HCT116 (cell line): ENCODE measurements around the gene SRSF11. TPM values are rescaled to one million over a fixed set of nuclear protein-coding genes. Genes with fewer than 3 reads are reported as not detected.

Experiments
- ATAC-seq: fragments of 200-7000 bp; cut with Tn5 transposase; 2 replicates; pipeline ENCODE4 v1.9.1; 2020; ENCODE audit warnings: mild to moderate bottlenecking, moderate library complexity
- Bru-seq: library from RNA; stranded (reverse); fragments of 400-500 nt; gene quantifications from one replicate; lab custom pipeline; 2021; lab: Mats Ljungman, UMichigan
- BruChase-seq, 2 experiments: library from RNA; stranded (reverse); fragments of 400-500 nt; gene quantifications; one replicate each; lab custom pipeline; 2021; lab: Mats Ljungman, UMichigan
- BruUV-seq: library from RNA; stranded (reverse); fragments of 400-500 nt; replicated peaks from 2 replicates; lab custom pipeline; 2021; lab: Mats Ljungman, UMichigan
- CTCF ChIA-PET: fragments of 300-600 bp; sonication (Branson Sonifier 250); formaldehyde crosslinking; loops from one replicate; lab custom pipeline; 2021; ENCODE audit warnings: antibody characterized with exemption; lab: Charles Lee
- POLR2A ChIA-PET: fragments of 300-600, 350-600 bp; sonication (Branson Sonifier 250); formaldehyde crosslinking; loops from one replicate; lab custom pipeline; 2021; ENCODE audit warnings: antibody characterized with exemption; lab: Charles Lee
- RAD21 ChIA-PET, 2 experiments: fragments of 300-600 bp; sonication (Branson Sonifier 250); formaldehyde crosslinking; loops; one replicate each; lab custom pipeline; 2023; ENCODE audit warnings: low total read pairs in 2 of 2; ENCODE audit not compliant: uncharacterized antibody in 2 of 2, unreplicated experiment in 2 of 2, low non-redundant PET in 1 of 2; lab: Charles Lee
- DNase-seq: peaks from one replicate; pipeline ENCODE4 v3.0.0-alpha.2; 2010; ENCODE audit warnings: low read depth, low spot score
- H2AFZ ChIP-seq: fragments of 200-600 bp; shearing (Covaris generic), sonication (generic); 2 replicates; pipeline ENCODE4 v1.6.1; 2017; ENCODE audit warnings: low read depth, mixed run types, mixed read lengths, antibody characterized with exemption, low read length; ENCODE audit not compliant: poor library complexity, severe bottlenecking
- H3K27ac ChIP-seq: 2 replicates; pipeline ENCODE4 v1.5.1; 2012; ENCODE audit warnings: low read depth, low read length
- H3K27me3 ChIP-seq: fragments of 200-600 bp; sonication (generic); 2 replicates; pipeline ENCODE4 v1.6.1; 2016; ENCODE audit warnings: mixed run types, low read length, mixed read lengths; ENCODE audit not compliant: insufficient read depth
- H3K36me3 ChIP-seq, 2 experiments: fragments of 200-500 bp in 1 of 2; fragments of 200-600 bp in 1 of 2; sonication (Bioruptor generic) in 1 of 2; sonication (generic) in 1 of 2; 2 replicates each; pipeline versions ENCODE4 v1.5.1 to v1.6.1; 2014 to 2016; ENCODE audit warnings: low read length in 2 of 2, inconsistent platforms in 1 of 2, mixed read lengths in 1 of 2, mixed run types in 1 of 2; ENCODE audit not compliant: insufficient read depth in 2 of 2, control insufficient read depth in 1 of 2
- H3K4me1 ChIP-seq, 2 experiments: fragments of 200-600 bp in 1 of 2; sonication (generic) in 1 of 2; 2 replicates each; pipeline versions ENCODE4 v1.5.1 to v1.6.1; 2012 to 2017; ENCODE audit warnings: low read length in 2 of 2, inconsistent platforms in 1 of 2, mild to moderate bottlenecking in 1 of 2, mixed read lengths in 1 of 2, mixed run types in 1 of 2, moderate library complexity in 1 of 2; ENCODE audit not compliant: insufficient read depth in 2 of 2, control insufficient read depth in 1 of 2
- H3K4me2 ChIP-seq: fragments of 200-600 bp; sonication (generic); 2 replicates; pipeline ENCODE4 v1.6.1; 2017; ENCODE audit warnings: mixed run types, low read length, mixed read lengths
- H3K4me3 ChIP-seq, 2 experiments: fragments of 200-600 bp in 1 of 2; sonication (generic) in 1 of 2; replicated peaks in 1 of 2; 2 replicates each; pipeline ENCODE4 v1.5.1; 2011 to 2016; ENCODE audit warnings: low read length in 2 of 2, control low read depth in 1 of 2, low read depth in 1 of 2, mild to moderate bottlenecking in 1 of 2, mixed read lengths in 1 of 2, mixed run types in 1 of 2
- H3K79me2 ChIP-seq: fragments of 200-600 bp; sonication (generic); 2 replicates; pipeline ENCODE4 v1.6.1; 2017; ENCODE audit warnings: mild to moderate bottlenecking, mixed run types, low read length, moderate library complexity, mixed read lengths; ENCODE audit not compliant: insufficient read depth
- H3K9ac ChIP-seq: fragments of 200-600 bp; sonication (generic); 2 replicates; pipeline ENCODE4 v1.6.1; 2016; ENCODE audit warnings: low read length, mixed read lengths
- H3K9me2 ChIP-seq: fragments of 200-600 bp; sonication (generic), shearing (Covaris generic); 2 replicates; pipeline ENCODE4 v1.6.1; 2017; ENCODE audit warnings: mixed run types, mild to moderate bottlenecking, moderate library complexity; ENCODE audit not compliant: insufficient read depth
- H3K9me3 ChIP-seq, 2 experiments: fragments of 200-500 bp in 1 of 2; fragments of 200-600 bp in 1 of 2; sonication (Bioruptor generic) in 1 of 2; sonication (generic) in 1 of 2; 2 replicates each; pipeline ENCODE4 v1.6.1; 2014 to 2017; ENCODE audit warnings: low read length in 2 of 2, mixed read lengths in 2 of 2, inconsistent platforms in 1 of 2, low read depth in 1 of 2, mild to moderate bottlenecking in 1 of 2, mixed run types in 1 of 2, moderate library complexity in 1 of 2; ENCODE audit not compliant: control insufficient read depth in 1 of 2, insufficient read depth in 1 of 2
- H4K20me1 ChIP-seq: fragments of 200-600 bp; sonication (generic), shearing (Covaris generic); 2 replicates; pipeline ENCODE4 v1.6.1; 2017; ENCODE audit warnings: mixed run types, mild to moderate bottlenecking, moderate library complexity; ENCODE audit not compliant: insufficient read depth
- ATF3 ChIP-seq: IDR thresholded peaks from 2 replicates; pipeline ENCODE4 v1.6.1; 2012
- CBX3 ChIP-seq: IDR thresholded peaks from 2 replicates; pipeline ENCODE4 v1.6.1; 2012; ENCODE audit warnings: low read depth
- CEBPB ChIP-seq: IDR thresholded peaks from 2 replicates; pipeline ENCODE4 v1.6.1; 2012; ENCODE audit warnings: low read depth
- CTCF ChIP-seq, 3 experiments: fragments of 200-600 bp in 1 of 3; sonication (generic) in 1 of 3; IDR thresholded peaks in 2 of 3; conservative IDR thresholded peaks in 1 of 3; 2 replicates each; pipeline ENCODE4 v1.5.1; 2012 to 2017; ENCODE audit warnings: low read depth in 2 of 3, low read length in 2 of 3, antibody characterized with exemption in 1 of 3, borderline replicate concordance in 1 of 3, control low read depth in 1 of 3, mild to moderate bottlenecking in 1 of 3, mixed read lengths in 1 of 3, mixed run types in 1 of 3, moderate library complexity in 1 of 3; ENCODE audit not compliant: insufficient read depth in 1 of 3
- EGR1 ChIP-seq: IDR thresholded peaks from 2 replicates; pipeline ENCODE4 v1.6.1; 2012; ENCODE audit warnings: low read depth
- EZH2 ChIP-seq: fragments of 200-600 bp; sonication (generic); IDR thresholded peaks from 2 replicates; pipeline ENCODE4 v1.6.1; 2017; ENCODE audit warnings: antibody characterized with exemption, mixed run types
- EZH2phosphoT487 ChIP-seq: fragments of 200-600 bp; IDR thresholded peaks from 2 replicates; pipeline ENCODE4 v1.6.1; 2018; ENCODE audit warnings: antibody characterized with exemption, borderline replicate concordance
- FOSL1 ChIP-seq: IDR thresholded peaks from 2 replicates; pipeline ENCODE4 v1.6.1; 2012; ENCODE audit warnings: low read depth
- JUND ChIP-seq: IDR thresholded peaks from 2 replicates; pipeline ENCODE4 v1.6.1; 2012
- MAX ChIP-seq: IDR thresholded peaks from 2 replicates; pipeline ENCODE4 v1.6.1; 2012
- POLR2A ChIP-seq: IDR thresholded peaks from 2 replicates; pipeline ENCODE4 v1.7.0; 2011; ENCODE audit warnings: borderline replicate concordance; ENCODE audit not compliant: insufficient read depth, insufficient read length; ENCODE audit errors: extremely low read depth
- POLR2AphosphoS5 ChIP-seq: IDR thresholded peaks from 2 replicates; pipeline ENCODE4 v1.6.1; 2011; ENCODE audit warnings: mild to moderate bottlenecking, low read depth, low read length, moderate library complexity
- RAD21 ChIP-seq: IDR thresholded peaks from 2 replicates; pipeline ENCODE4 v1.6.1; 2012; ENCODE audit warnings: low read depth, mild to moderate bottlenecking
- SIN3A ChIP-seq: IDR thresholded peaks from 2 replicates; pipeline ENCODE4 v1.6.1; 2012; ENCODE audit warnings: low read depth
- SP1 ChIP-seq: IDR thresholded peaks from 2 replicates; pipeline ENCODE4 v1.6.1; 2012; ENCODE audit warnings: low read depth
- SRF ChIP-seq: IDR thresholded peaks from 2 replicates; pipeline ENCODE4 v1.6.1; 2012; ENCODE audit warnings: low read depth
- TCF7L2 ChIP-seq: IDR thresholded peaks from 2 replicates; pipeline ENCODE4 v1.7.0; 2011; ENCODE audit warnings: borderline replicate concordance, inconsistent platforms; ENCODE audit not compliant: insufficient read depth, insufficient read length; ENCODE audit errors: extremely low read depth
- YY1 ChIP-seq: IDR thresholded peaks from 2 replicates; pipeline ENCODE4 v1.6.1; 2011; ENCODE audit warnings: low read length, low read depth, moderate library complexity, mild to moderate bottlenecking; ENCODE audit not compliant: insufficient replicate concordance; ENCODE audit errors: extremely low read depth
- ZBTB33 ChIP-seq: IDR thresholded peaks from 2 replicates; pipeline ENCODE4 v1.6.1; 2011; ENCODE audit warnings: mild to moderate bottlenecking, low read length, moderate library complexity; ENCODE audit not compliant: insufficient replicate concordance; ENCODE audit errors: extremely low read depth
- ZFX ChIP-seq: fragments of 450-650 bp; IDR thresholded peaks from 2 replicates; pipeline ENCODE4 v1.6.1; 2017
- ZNF274 ChIP-seq: fragments of 200-500 bp; sonication (Bioruptor generic); IDR thresholded peaks from 2 replicates; pipeline ENCODE4 v1.6.1; 2014; ENCODE audit warnings: mild to moderate bottlenecking, low read depth, low read length, inconsistent platforms
- intact Hi-C: fragments of 100-400 bp; cut with micrococcal nuclease; formaldehyde crosslinking; loops from 2 replicates; pipeline ENCODE4 v1.10.0; 2022
- long read RNA-seq: library from polyadenylated mRNA; unstranded; transcript quantifications from one replicate; pipeline ENCODE4 v2.0.0, GENCODE V29; 2021; ENCODE audit not compliant: unreplicated experiment
- polyA plus RNA-seq: library from polyadenylated mRNA; unstranded; fragments of >200 nt; gene quantifications from 2 replicates; pipeline ENCODE4 v1.2.1, GENCODE V29; 2012; ENCODE audit warnings: missing spikeins
- total RNA-seq: library from RNA; stranded (reverse); gene quantifications from one replicate; pipeline ENCODE4 v1.2.1, GENCODE V29; 2021; ENCODE audit not compliant: unreplicated experiment

Gene SRSF11
- total RNA-seq (166 TPM), Bru-seq, nascent RNA (percentile 97 among the genes with signal in this experiment), BruChase-seq, experiment 1, labeled RNA remaining after a 6-hour chase (percentile 97 among the genes with signal in this experiment), BruChase-seq, experiment 2, labeled RNA remaining after a 2-hour chase (percentile 96 among the genes with signal in this experiment)
- polyA plus RNA-seq = 98.4 and 103 TPM in 2 replicates
- long read RNA-seq, full-length matches to known transcripts = 20 of 343 reads
- long read RNA-seq, partial matches to known transcripts = 267 of 343 reads
- long read RNA-seq, other reads (novel, unspliced or antisense) = 56 of 343 reads

- H3K9me3 ChIP-seq = no peaks in the 10 kb centered on the region
- BruUV-seq = TSS peak; percentile 36
- ATAC-seq (peak; percentile 96), DNase-seq (peak; percentile 85)
- peak within 1 kb of the TSS; percentile 89 for H3K9ac ChIP-seq
- RAD21 ChIA-PET = no interaction called here
- H4K20me1 ChIP-seq = peaks cover 21% of the 10 kb centered on the region; the same call in 1 of the 2 replicates
- CTCF ChIA-PET = interaction anchor here (0.6 to 0.9 kb wide), 2 partner anchors 30 to 88 kb away, joined by 3 read pairs; no protein-coding TSS in a partner anchor
- H3K36me3 ChIP-seq = peaks cover 19 to 24% of the 10 kb centered on the region in 2 experiments; a peak in 3 of 4 replicates
- peak within 1 kb of the TSS; percentile 74 to 78 for H3K4me3 ChIP-seq
- peak within 1 kb of the TSS; percentile 37 for H2AFZ ChIP-seq
- intact Hi-C loops = loop anchor here (1.0 to 10.0 kb wide), 2 partner anchors 15 to 193 kb away; partner anchors contain the start of gene CTH
- H3K27me3 ChIP-seq = no peaks in the 10 kb centered on the region
- H3K79me2 ChIP-seq = peaks cover 97% of the 10 kb centered on the region
- POLR2A ChIA-PET = interaction anchor here (0.8 to 1.3 kb wide), 5 partner anchors 11 to 222 kb away, joined by 3 to 8 read pairs (median 3); partner anchors contain the start of gene LRRC40
- peaks cover 4 to 16% of the 10 kb centered on the region in 2 experiments; a peak in 3 of 4 replicates for H3K4me1 ChIP-seq
- H3K4me2 ChIP-seq = peak within 1 kb of the TSS; percentile 75
- peak within 1 kb of the TSS; percentile 96 for H3K27ac ChIP-seq
- H3K9me2 ChIP-seq = no peaks in the 10 kb centered on the region
- TF ChIP-seq SP1 = peak; percentile 59; the same call in 1 of the 2 replicates
- TF ChIP-seq EZH2 = no peak
- TF ChIP-seq POLR2AphosphoS5 = peak; percentile 93
- peak; percentile 92 for TF ChIP-seq MAX
- TF ChIP-seq ZNF274 = no peak
- TF ChIP-seq CBX3 = peak; percentile 76; the same call in 1 of the 2 replicates
- peak; percentile 71 for TF ChIP-seq EGR1
- TF ChIP-seq ATF3 = no peak
- TF ChIP-seq ZBTB33 = peak; percentile 71
- peak; percentile 25; the same call in 1 of the 2 replicates for TF ChIP-seq JUND
- no peak for TF ChIP-seq YY1
- TF ChIP-seq CTCF (IDR thresholded peaks at IDR 0.05 in 2 of 3, conservative IDR thresholded peaks at IDR 0.05 in 1 of 3; ENCODE audit: borderline replicate concordance in 1 of 3, insufficient read depth in 1 of 3, low read depth in 2 of 3, low read length in 2 of 3) = no peak
- no peak; the same call in 1 of the 2 replicates for TF ChIP-seq SRF
- TF ChIP-seq CEBPB = no peak
- TF ChIP-seq ZFX = peak; percentile 98
- peak; percentile 94 for TF ChIP-seq SIN3A
- no peak for TF ChIP-seq FOSL1
- no peak for TF ChIP-seq RAD21
- peak; percentile 55 for TF ChIP-seq POLR2A
- TF ChIP-seq EZH2phosphoT487 = no peak
- TF ChIP-seq TCF7L2 = peak; percentile 48
These were observed at the start of gene SRSF11 for GRCh38 chr1:70221238-70222121. Gene SRSF11, plus strand, starts transcription at chr1:70221380. Its CDS starts 257 bp downstream, at chr1:70221637.
